GM19023 (cell line): ENCODE results near the gene CLIC6.
"Not testable (repeated sequence)": the region's sequence is repeated elsewhere in the genome, so short reads cannot be mapped to it uniquely, and the experiment has no call there.

Experiments
- ATAC-seq: cut with Tn5 transposase; IDR thresholded peaks from one replicate; pipeline ENCODE4 v1.9.1; 2021; ENCODE audit warnings: mild to moderate bottlenecking, moderate library complexity; ENCODE audit not compliant: unreplicated experiment

The CLIC6 gene

GRCh38 chr21:34650861-34651431, 17.8 kb upstream of the CLIC6 start:
- no peak for ATAC-seq

GRCh38 chr21:34651642-34652041, 17.2 kb upstream of the CLIC6 start:
- ATAC-seq = no peak

- no peak for ATAC-seq
These were observed 15.3 kb upstream of the CLIC6 start for GRCh38 chr21:34653522-34653921.

- ATAC-seq = no peak
These were observed 6.9 kb upstream of the CLIC6 start for GRCh38 chr21:34661848-34662247.

GRCh38 chr21:34667761-34668160, 1.0 kb upstream of the CLIC6 start:
- no peak for ATAC-seq

- ATAC-seq = no peak
These were observed 520 bp downstream of the CLIC6 start for GRCh38 chr21:34669149-34669879.

GRCh38 chr21:34669880-34670219, 1.1 kb downstream of the CLIC6 start:
- not testable (repeated sequence) for ATAC-seq

- ATAC-seq = no peak
These were observed 1.6 kb downstream of the CLIC6 start for GRCh38 chr21:34670220-34670961.

GRCh38 chr21:34670962-34671348, 2.2 kb downstream of the CLIC6 start:
- no peak for ATAC-seq

GRCh38 chr21:34671462-34671861, 2.7 kb downstream of the CLIC6 start:
- ATAC-seq = no peak

- no peak for ATAC-seq
These were observed 3.1 kb downstream of the CLIC6 start for GRCh38 chr21:34671891-34672290.

- ATAC-seq = no peak
These were observed 4.2 kb downstream of the CLIC6 start for GRCh38 chr21:34673006-34673405.

GRCh38 chr21:34674468-34674867, 5.7 kb downstream of the CLIC6 start:
- ATAC-seq = no peak

GRCh38 chr21:34675871-34676270, 7.1 kb downstream of the CLIC6 start:
- ATAC-seq = no peak

GRCh38 chr21:34679051-34679450, 10.3 kb downstream of the CLIC6 start:
- no peak for ATAC-seq

GRCh38 chr21:34684174-34684876, 15.5 kb downstream of the CLIC6 start:
- no peak for ATAC-seq

- no peak for ATAC-seq
These were observed 18.3 kb downstream of the CLIC6 start for GRCh38 chr21:34687065-34687464.

GRCh38 chr21:34687745-34688144, 19.0 kb downstream of the CLIC6 start:
- no peak for ATAC-seq

GRCh38 chr21:34688145-34688544, 19.4 kb downstream of the CLIC6 start:
- no peak for ATAC-seq

- no peak for ATAC-seq
These were observed 19.9 kb downstream of the CLIC6 start for GRCh38 chr21:34688715-34689114.

- no peak for ATAC-seq
These were observed 21.4 kb downstream of the CLIC6 start for GRCh38 chr21:34690041-34690792.
